GM12891 (cell line): Measurements from ENCODE around the gene FAM20A.

Experiments
- DNase-seq: peaks from one replicate; pipeline ENCODE4 v3.0.0; 2011; ENCODE audit warnings: low spot score; ENCODE audit not compliant: insufficient read length
- FAIRE-seq: peaks from 2 replicates; lab custom pipeline; 2011; peaks lifted over from hg19 to GRCh38; lab: Jason Lieb, UNC
- PAX5 ChIP-seq: IDR thresholded peaks from 2 replicates; pipeline ENCODE4 v1.6.1; 2011; ENCODE audit warnings: low read length, moderate library complexity, mild to moderate bottlenecking; ENCODE audit not compliant: insufficient read depth, severe bottlenecking
- POLR2A ChIP-seq: IDR thresholded peaks from 2 replicates; pipeline ENCODE4 v1.6.1; 2011; ENCODE audit warnings: low read depth, low read length, control low read depth
- POLR2AphosphoS5 ChIP-seq: IDR thresholded peaks from 2 replicates; pipeline ENCODE4 v1.6.1; 2011; ENCODE audit warnings: low read depth, low read length, control low read depth
- POU2F2 ChIP-seq: IDR thresholded peaks from 2 replicates; pipeline ENCODE4 v1.6.1; 2011; ENCODE audit warnings: low read depth, mild to moderate bottlenecking, control low read depth, low read length, moderate library complexity
- SPI1 ChIP-seq: IDR thresholded peaks from 2 replicates; pipeline ENCODE4 v1.6.1; 2011; ENCODE audit warnings: low read depth, low read length, control low read depth
- TAF1 ChIP-seq: IDR thresholded peaks from 2 replicates; pipeline ENCODE4 v1.6.1; 2011; ENCODE audit warnings: low read depth, low read length, control low read depth

Gene FAM20A

GRCh38 chr17:68612209-68612922, 11.2 kb upstream of the FAM20A start:
- TF ChIP-seq TAF1: no peak
- no peak for TF ChIP-seq PAX5
- TF ChIP-seq SPI1: no peak
- TF ChIP-seq POLR2AphosphoS5: no peak
- no peak for TF ChIP-seq POU2F2
- no peak for TF ChIP-seq POLR2A
- DNase-seq (no peak), FAIRE-seq (no peak)

- TF ChIP-seq POU2F2: no peak
- no peak for TF ChIP-seq POLR2AphosphoS5
- no peak for TF ChIP-seq POLR2A
- TF ChIP-seq SPI1: no peak
- TF ChIP-seq TAF1: no peak
- TF ChIP-seq PAX5: no peak
- DNase-seq (no peak), FAIRE-seq (no peak)
Measured at GRCh38 chr17:68611353-68612208, 10.4 kb upstream of the FAM20A start.

- DNase-seq (no peak), FAIRE-seq (no peak)
- no peak for TF ChIP-seq TAF1
- no peak for TF ChIP-seq POU2F2
- TF ChIP-seq POLR2AphosphoS5: no peak
- TF ChIP-seq POLR2A: no peak
Measured at GRCh38 chr17:68610554-68610953, 9.4 kb upstream of the FAM20A start.

- TF ChIP-seq POU2F2: no peak
- TF ChIP-seq SPI1: no peak
- no peak for TF ChIP-seq TAF1
- TF ChIP-seq POLR2A: no peak
- TF ChIP-seq POLR2AphosphoS5: no peak
- no peak for TF ChIP-seq PAX5
- DNase-seq (no peak), FAIRE-seq (no peak)
Measured at GRCh38 chr17:68608515-68609130, 7.5 kb upstream of the FAM20A start.

- TF ChIP-seq POLR2AphosphoS5: no peak
- no peak for TF ChIP-seq SPI1
- TF ChIP-seq PAX5: no peak
- TF ChIP-seq POLR2A: no peak
- FAIRE-seq (no peak), DNase-seq (no peak)
Measured at GRCh38 chr17:68606451-68607307, 5.5 kb upstream of the FAM20A start.

- no peak for DNase-seq
- TF ChIP-seq POU2F2 (no peak), POLR2A (no peak), PAX5 (no peak), SPI1 (no peak), TAF1 (no peak), POLR2AphosphoS5 (no peak)
- no peak for FAIRE-seq
Measured at GRCh38 chr17:68605914-68606313, 4.7 kb upstream of the FAM20A start.

- no peak for DNase-seq
- TF ChIP-seq TAF1 (no peak), POLR2AphosphoS5 (no peak), PAX5 (no peak), POLR2A (no peak), SPI1 (no peak)
- no peak for FAIRE-seq
Measured at GRCh38 chr17:68603656-68604055, 2.5 kb upstream of the FAM20A start.

GRCh38 chr17:68603027-68603426, 1.9 kb upstream of the FAM20A start:
- FAIRE-seq (no peak), DNase-seq (no peak)
- TF ChIP-seq SPI1 (no peak), PAX5 (no peak), POLR2A (no peak)

DNA sequence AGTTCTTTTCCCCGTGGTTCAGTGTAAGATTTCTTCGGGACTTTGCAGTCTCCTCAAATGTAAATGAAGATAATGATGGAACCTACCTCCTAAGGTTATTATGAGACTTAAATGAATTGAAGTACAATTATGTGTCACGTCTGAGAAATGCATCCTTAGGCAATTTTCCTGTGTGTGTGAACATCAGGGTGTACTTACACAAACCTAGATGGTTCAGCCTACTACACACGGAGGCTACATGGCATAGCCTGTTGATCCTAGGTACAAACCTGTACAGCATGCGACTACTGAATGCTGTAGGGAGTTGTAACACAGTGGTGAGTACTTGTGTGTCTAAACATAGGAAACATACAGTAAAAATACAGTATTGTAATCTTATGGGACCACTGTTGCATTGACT, 1.1 kb upstream of the FAM20A start:
- FAIRE-seq: no peak
- no peak for TF ChIP-seq POLR2A
- no peak for DNase-seq
